ENCODE data around the gene SLC12A5. TPM values are rescaled to one million over a fixed set of nuclear protein-coding genes. Genes with fewer than 3 reads are reported as not detected.

The SLC12A5 gene
- total RNA-seq, 1 experiment from 2014 or later, result 7.2 TPM

DNA sequence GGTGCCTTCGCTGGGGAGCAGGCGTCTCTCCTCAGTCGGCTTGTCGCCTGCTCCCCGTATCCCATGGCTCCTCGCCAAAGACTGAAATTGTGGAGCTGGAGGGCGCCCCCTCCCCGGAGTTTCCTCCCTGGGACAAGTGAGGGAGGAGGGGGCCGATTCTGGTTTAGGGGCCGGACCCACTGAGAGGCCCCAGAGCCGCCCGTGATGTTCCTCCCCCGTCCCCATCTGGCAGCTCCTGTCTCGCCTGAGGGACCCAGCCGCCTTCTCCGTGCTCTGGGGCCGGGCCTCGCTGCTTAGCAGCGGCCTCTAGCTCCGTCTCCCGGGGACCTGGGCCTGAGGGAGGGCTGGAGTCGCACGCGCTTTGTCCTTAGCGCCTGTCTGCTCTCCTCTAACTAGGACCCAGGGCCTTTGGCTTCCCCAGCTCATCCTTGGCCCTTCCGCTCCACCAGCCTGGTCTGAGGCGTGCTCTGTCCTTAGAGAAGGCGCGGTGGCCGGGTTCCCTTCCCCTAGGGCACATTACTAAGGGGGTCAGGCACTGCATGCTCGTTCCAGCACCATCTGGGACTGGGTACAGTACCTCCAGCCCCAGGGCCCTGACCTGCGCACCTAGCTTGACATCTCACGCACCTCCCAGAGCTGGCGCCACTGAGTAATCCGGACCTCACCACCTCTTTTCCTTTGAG, 29.7 kb downstream of the SLC12A5 start:
- POLR2A ChIA-PET, result interaction anchor here (0.6 to 1.0 kb wide), 5 partner anchors 29 to 348 kb away, joined by 3 to 4 read pairs (median 3); partner anchors contain the start of genes ELMO2 and SLC12A5
- peak; percentile 75 for ATAC-seq
- peaks cover 28% of the 10 kb centered on the region for H3K36me3 Mint-ChIP-seq
- peak overlapping the region; percentile 71 for H3K4me3 Mint-ChIP-seq
- H3K27me3 Mint-ChIP-seq (ENCODE audit: low read depth), result peaks cover 61% of the 10 kb centered on the region
- CTCF ChIA-PET, result interaction anchor here (0.6 to 4.7 kb wide), 41 partner anchors 9 to 765 kb away, joined by 3 to 108 read pairs (median 5); partner anchors contain the start of gene SLC12A5
- H3K9me3 Mint-ChIP-seq, result no peaks in the 10 kb centered on the region
- DNase-seq (ENCODE audit: low spot score), result peak; percentile 65
- TF ChIP-seq CREM (CRISPR knock-in tag; IDR thresholded peaks at IDR 0.05), result 0 out of 2 replicates have a peak, but pooled peaks have one; percentile 25
- TF ChIP-seq, protein P1, sequence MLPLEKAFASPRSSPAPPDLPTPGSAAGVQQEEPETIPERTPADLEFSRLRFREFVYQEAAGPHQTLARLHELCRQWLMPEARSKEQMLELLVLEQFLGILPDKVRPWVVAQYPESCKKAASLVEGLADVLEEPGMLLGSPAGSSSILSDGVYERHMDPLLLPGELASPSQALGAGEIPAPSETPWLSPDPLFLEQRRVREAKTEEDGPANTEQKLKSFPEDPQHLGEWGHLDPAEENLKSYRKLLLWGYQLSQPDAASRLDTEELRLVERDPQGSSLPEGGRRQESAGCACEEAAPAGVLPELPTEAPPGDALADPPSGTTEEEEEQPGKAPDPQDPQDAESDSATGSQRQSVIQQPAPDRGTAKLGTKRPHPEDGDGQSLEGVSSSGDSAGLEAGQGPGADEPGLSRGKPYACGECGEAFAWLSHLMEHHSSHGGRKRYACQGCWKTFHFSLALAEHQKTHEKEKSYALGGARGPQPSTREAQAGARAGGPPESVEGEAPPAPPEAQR (CRISPR knock-in tag; IDR thresholded peaks at IDR 0.05), result no peak
- TF ChIP-seq, protein P2, sequence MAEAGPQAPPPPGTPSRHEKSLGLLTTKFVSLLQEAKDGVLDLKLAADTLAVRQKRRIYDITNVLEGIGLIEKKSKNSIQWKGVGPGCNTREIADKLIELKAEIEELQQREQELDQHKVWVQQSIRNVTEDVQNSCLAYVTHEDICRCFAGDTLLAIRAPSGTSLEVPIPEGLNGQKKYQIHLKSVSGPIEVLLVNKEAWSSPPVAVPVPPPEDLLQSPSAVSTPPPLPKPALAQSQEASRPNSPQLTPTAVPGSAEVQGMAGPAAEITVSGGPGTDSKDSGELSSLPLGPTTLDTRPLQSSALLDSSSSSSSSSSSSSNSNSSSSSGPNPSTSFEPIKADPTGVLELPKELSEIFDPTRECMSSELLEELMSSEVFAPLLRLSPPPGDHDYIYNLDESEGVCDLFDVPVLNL (CRISPR knock-in tag; IDR thresholded peaks at IDR 0.05; ENCODE audit: borderline replicate concordance, low read depth), result no peak
- 0 out of 2 replicates have a peak, but pooled peaks have one; percentile 13 for TF ChIP-seq ATF1 (CRISPR knock-in tag; IDR thresholded peaks at IDR 0.05)
- TF ChIP-seq, protein P3, sequence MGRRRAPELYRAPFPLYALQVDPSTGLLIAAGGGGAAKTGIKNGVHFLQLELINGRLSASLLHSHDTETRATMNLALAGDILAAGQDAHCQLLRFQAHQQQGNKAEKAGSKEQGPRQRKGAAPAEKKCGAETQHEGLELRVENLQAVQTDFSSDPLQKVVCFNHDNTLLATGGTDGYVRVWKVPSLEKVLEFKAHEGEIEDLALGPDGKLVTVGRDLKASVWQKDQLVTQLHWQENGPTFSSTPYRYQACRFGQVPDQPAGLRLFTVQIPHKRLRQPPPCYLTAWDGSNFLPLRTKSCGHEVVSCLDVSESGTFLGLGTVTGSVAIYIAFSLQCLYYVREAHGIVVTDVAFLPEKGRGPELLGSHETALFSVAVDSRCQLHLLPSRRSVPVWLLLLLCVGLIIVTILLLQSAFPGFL (CRISPR knock-in tag; IDR thresholded peaks at IDR 0.05; ENCODE audit: borderline replicate concordance), result no peak
- TF ChIP-seq, protein P4, sequence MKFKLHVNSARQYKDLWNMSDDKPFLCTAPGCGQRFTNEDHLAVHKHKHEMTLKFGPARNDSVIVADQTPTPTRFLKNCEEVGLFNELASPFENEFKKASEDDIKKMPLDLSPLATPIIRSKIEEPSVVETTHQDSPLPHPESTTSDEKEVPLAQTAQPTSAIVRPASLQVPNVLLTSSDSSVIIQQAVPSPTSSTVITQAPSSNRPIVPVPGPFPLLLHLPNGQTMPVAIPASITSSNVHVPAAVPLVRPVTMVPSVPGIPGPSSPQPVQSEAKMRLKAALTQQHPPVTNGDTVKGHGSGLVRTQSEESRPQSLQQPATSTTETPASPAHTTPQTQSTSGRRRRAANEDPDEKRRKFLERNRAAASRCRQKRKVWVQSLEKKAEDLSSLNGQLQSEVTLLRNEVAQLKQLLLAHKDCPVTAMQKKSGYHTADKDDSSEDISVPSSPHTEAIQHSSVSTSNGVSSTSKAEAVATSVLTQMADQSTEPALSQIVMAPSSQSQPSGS (CRISPR knock-in tag; IDR thresholded peaks at IDR 0.05; ENCODE audit: borderline replicate concordance, low read depth), result no peak
- TF ChIP-seq, protein P5, sequence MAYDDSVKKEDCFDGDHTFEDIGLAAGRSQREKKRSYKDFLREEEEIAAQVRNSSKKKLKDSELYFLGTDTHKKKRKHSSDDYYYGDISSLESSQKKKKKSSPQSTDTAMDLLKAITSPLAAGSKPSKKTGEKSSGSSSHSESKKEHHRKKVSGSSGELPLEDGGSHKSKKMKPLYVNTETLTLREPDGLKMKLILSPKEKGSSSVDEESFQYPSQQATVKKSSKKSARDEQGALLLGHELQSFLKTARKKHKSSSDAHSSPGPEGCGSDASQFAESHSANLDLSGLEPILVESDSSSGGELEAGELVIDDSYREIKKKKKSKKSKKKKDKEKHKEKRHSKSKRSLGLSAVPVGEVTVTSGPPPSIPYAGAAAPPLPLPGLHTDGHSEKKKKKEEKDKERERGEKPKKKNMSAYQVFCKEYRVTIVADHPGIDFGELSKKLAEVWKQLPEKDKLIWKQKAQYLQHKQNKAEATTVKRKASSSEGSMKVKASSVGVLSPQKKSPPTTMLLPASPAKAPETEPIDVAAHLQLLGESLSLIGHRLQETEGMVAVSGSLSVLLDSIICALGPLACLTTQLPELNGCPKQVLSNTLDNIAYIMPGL (CRISPR knock-in tag; IDR thresholded peaks at IDR 0.05), result 0 out of 2 replicates have a peak, but pooled peaks have one; percentile 21
- TF ChIP-seq, protein P6, sequence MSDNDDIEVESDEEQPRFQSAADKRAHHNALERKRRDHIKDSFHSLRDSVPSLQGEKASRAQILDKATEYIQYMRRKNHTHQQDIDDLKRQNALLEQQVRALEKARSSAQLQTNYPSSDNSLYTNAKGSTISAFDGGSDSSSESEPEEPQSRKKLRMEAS (CRISPR knock-in tag; IDR thresholded peaks at IDR 0.05), result peak; percentile 17; the same call in 1 of the 2 replicates
- TF ChIP-seq, protein P7, sequence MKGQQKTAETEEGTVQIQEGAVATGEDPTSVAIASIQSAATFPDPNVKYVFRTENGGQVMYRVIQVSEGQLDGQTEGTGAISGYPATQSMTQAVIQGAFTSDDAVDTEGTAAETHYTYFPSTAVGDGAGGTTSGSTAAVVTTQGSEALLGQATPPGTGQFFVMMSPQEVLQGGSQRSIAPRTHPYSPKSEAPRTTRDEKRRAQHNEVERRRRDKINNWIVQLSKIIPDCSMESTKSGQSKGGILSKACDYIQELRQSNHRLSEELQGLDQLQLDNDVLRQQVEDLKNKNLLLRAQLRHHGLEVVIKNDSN (CRISPR knock-in tag; IDR thresholded peaks at IDR 0.05), result no peak
- 0 out of 2 replicates have a peak, but pooled peaks have one; percentile 55 for TF ChIP-seq FOXP1 (CRISPR knock-in tag; IDR thresholded peaks at IDR 0.05; ENCODE audit: borderline replicate concordance)
- peaks cover 30% of the 10 kb centered on the region for H3K4me1 Mint-ChIP-seq
- no peak overlapping the region for H3K27ac Mint-ChIP-seq

DNA sequence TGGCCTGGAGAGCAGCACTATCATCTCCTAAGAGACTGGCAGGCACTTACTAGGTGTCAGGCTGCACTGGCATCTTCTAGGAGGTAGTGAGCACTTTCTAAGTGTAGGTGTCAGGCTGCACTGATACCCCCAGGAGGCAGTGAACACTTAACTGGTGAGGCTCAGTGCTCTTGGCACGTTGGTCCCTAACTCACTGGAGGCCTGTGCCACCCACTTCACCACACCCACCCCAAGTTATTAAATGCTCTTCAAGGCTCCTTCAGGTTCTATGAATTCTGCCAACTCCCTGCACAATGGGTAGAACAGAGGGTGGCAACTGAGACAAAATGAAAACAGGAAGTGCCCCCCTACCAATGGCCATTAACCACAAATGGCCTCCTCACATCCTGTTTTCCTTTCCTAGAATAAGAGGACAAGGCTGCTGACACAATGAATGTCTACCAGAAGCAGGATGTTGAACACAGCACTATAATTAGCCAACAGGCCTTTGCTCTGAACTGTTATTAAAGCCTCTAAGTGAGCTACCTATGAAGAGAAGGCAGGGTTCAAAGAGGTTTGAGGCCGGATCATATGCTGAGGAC, 31.4 kb downstream of the SLC12A5 start:
- ChIA-PET CTCF (interaction anchor here (0.9 to 1.2 kb wide), 2 partner anchors 47 to 112 kb away, joined by 3 read pairs; no protein-coding TSS in a partner anchor), POLR2A (no interaction called here)
- H3K4me1 Mint-ChIP-seq, result peaks cover 30% of the 10 kb centered on the region
- H3K27me3 Mint-ChIP-seq (ENCODE audit: low read depth), result peaks cover 46% of the 10 kb centered on the region
- no peak overlapping the region for H3K27ac Mint-ChIP-seq
- no peak overlapping the region for H3K4me3 Mint-ChIP-seq
- peaks cover 45% of the 10 kb centered on the region for H3K36me3 Mint-ChIP-seq
- H3K9me3 Mint-ChIP-seq, result no peaks in the 10 kb centered on the region
- DNase-seq (ENCODE audit: low spot score), result no peak
- no peak for ATAC-seq
- TF ChIP-seq PRRX2 (CRISPR knock-in tag; IDR thresholded peaks at IDR 0.05) (no peak), NFE2L1 (CRISPR knock-in tag; IDR thresholded peaks at IDR 0.05) (no peak), ZNF138 (CRISPR knock-in tag; conservative IDR thresholded peaks at IDR 0.05) (no peak), MXD4 (CRISPR knock-in tag; IDR thresholded peaks at IDR 0.05; ENCODE audit: borderline replicate concordance) (no peak), NR3C1 (CRISPR knock-in tag; conservative IDR thresholded peaks at IDR 0.05; ENCODE audit: low read depth) (no peak), ETV6 (CRISPR knock-in tag; IDR thresholded peaks at IDR 0.05) (no peak), ZNF219 (CRISPR knock-in tag; IDR thresholded peaks at IDR 0.05; ENCODE audit: borderline replicate concordance) (no peak), OVOL2 (CRISPR knock-in tag; IDR thresholded peaks at IDR 0.05; ENCODE audit: borderline replicate concordance) (no peak)
- TF ChIP-seq, protein P8, sequence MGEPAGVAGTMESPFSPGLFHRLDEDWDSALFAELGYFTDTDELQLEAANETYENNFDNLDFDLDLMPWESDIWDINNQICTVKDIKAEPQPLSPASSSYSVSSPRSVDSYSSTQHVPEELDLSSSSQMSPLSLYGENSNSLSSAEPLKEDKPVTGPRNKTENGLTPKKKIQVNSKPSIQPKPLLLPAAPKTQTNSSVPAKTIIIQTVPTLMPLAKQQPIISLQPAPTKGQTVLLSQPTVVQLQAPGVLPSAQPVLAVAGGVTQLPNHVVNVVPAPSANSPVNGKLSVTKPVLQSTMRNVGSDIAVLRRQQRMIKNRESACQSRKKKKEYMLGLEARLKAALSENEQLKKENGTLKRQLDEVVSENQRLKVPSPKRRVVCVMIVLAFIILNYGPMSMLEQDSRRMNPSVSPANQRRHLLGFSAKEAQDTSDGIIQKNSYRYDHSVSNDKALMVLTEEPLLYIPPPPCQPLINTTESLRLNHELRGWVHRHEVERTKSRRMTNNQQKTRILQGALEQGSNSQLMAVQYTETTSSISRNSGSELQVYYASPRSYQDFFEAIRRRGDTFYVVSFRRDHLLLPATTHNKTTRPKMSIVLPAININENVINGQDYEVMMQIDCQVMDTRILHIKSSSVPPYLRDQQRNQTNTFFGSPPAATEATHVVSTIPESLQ (CRISPR knock-in tag; IDR thresholded peaks at IDR 0.05), result no peak
- TF ChIP-seq, protein P9, sequence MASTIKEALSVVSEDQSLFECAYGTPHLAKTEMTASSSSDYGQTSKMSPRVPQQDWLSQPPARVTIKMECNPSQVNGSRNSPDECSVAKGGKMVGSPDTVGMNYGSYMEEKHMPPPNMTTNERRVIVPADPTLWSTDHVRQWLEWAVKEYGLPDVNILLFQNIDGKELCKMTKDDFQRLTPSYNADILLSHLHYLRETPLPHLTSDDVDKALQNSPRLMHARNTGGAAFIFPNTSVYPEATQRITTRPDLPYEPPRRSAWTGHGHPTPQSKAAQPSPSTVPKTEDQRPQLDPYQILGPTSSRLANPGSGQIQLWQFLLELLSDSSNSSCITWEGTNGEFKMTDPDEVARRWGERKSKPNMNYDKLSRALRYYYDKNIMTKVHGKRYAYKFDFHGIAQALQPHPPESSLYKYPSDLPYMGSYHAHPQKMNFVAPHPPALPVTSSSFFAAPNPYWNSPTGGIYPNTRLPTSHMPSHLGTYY (CRISPR knock-in tag; IDR thresholded peaks at IDR 0.05), result no peak
